GM20000 (cell line): Measurements from ENCODE around the gene ACR.
A peak's percentile ranks its signal among the peaks of the same experiment; 100 is the strongest.

Experiments used
- DNase-seq: peaks from one replicate; pipeline ENCODE4 v3.0.0; 2012; ENCODE audit warnings: low spot score
- CTCF ChIP-seq: IDR thresholded peaks from 2 replicates; pipeline ENCODE4 v1.5.1; 2012; ENCODE audit warnings: mild to moderate bottlenecking, control low read depth; ENCODE audit errors: extremely low read depth, missing control alignments

The ACR gene

GRCh38 chr22:50721257-50721844 lies 16.7 kb upstream of the ACR start:
- DNase-seq, result no peak
- no peak for TF ChIP-seq CTCF

GRCh38 chr22:50722048-50722701 lies 15.8 kb upstream of the ACR start:
- no peak for TF ChIP-seq CTCF
- DNase-seq, result no peak

GRCh38 chr22:50722716-50723428 lies 15.1 kb upstream of the ACR start:
- no peak for TF ChIP-seq CTCF
- no peak for DNase-seq

- no peak for TF ChIP-seq CTCF
- DNase-seq, result peak; percentile 69
These were observed 14.0 kb upstream of the ACR start for GRCh38 chr22:50723991-50724390.

- no peak for DNase-seq
- no peak for TF ChIP-seq CTCF
These were observed 13.4 kb upstream of the ACR start for GRCh38 chr22:50724616-50725015.

- no peak for DNase-seq
- TF ChIP-seq CTCF, result no peak
These were observed 12.4 kb upstream of the ACR start for GRCh38 chr22:50725597-50725996.

GRCh38 chr22:50726643-50727340 lies 11.2 kb upstream of the ACR start:
- no peak for DNase-seq
- no peak for TF ChIP-seq CTCF
